OCI-LY7 (cell line): ENCODE results near the gene SLC25A46.

Source experiments
- CTCF ChIP-seq: fragments of 200-600 bp; sonication (generic); conservative IDR thresholded peaks from 2 replicates; pipeline ENCODE4 v1.5.1; 2014; ENCODE audit warnings: mild to moderate bottlenecking, antibody characterized with exemption, low read length, moderate library complexity, mixed read lengths
- EZH2phosphoT487 ChIP-seq: fragments of 200-600 bp; sonication (generic); IDR thresholded peaks from 2 replicates; pipeline ENCODE4 v1.6.1; 2018; ENCODE audit warnings: low read depth, borderline replicate concordance, mild to moderate bottlenecking, mixed run types, antibody characterized with exemption, low read length, moderate library complexity, mixed read lengths

- no peak for TF ChIP-seq CTCF
- no peak for TF ChIP-seq EZH2phosphoT487
These were observed 64.9 kb downstream of the SLC25A46 start for GRCh38 chr5:110803467-110804326.
